Endothelial cell of umbilical vein (primary cell): Measurements from ENCODE around the gene RYR3.

Source experiments
- EZH2 ChIP-seq: IDR thresholded peaks from 2 replicates; pipeline ENCODE4 v1.6.1; 2012; ENCODE audit warnings: borderline replicate concordance, low read depth, mild to moderate bottlenecking, moderate library complexity, low read length, inconsistent platforms; ENCODE audit not compliant: severe bottlenecking
- JUN ChIP-seq: IDR thresholded peaks from 2 replicates; pipeline ENCODE4 v1.6.1; 2011; ENCODE audit warnings: borderline replicate concordance, low read depth; ENCODE audit not compliant: insufficient read length, insufficient read depth
- MYC ChIP-seq: IDR thresholded peaks from one replicate; pipeline ENCODE4 v1.6.1; 2011; ENCODE audit warnings: mild to moderate bottlenecking, low read depth, low read length
- POLR2A ChIP-seq: IDR thresholded peaks from 2 replicates; pipeline ENCODE4 v1.6.1; 2012; ENCODE audit warnings: low read depth, mild to moderate bottlenecking, control low read depth, low read length
- POLR2AphosphoS5 ChIP-seq: IDR thresholded peaks from 2 replicates; pipeline ENCODE4 v1.6.1; 2012; ENCODE audit warnings: low read depth, mild to moderate bottlenecking, control low read depth, low read length, moderate library complexity; ENCODE audit not compliant: insufficient read depth
- TF ChIP-seq, protein P1 (sequence below), 2 donors: IDR thresholded peaks; 1 replicate in 1 of 2; 2 replicates in 1 of 2; pipeline ENCODE4 v1.5.1; 2011; ENCODE audit warnings: low read length in 2 of 2, mild to moderate bottlenecking in 2 of 2, moderate library complexity in 2 of 2, control low read depth in 1 of 2, inconsistent platforms in 1 of 2, low read depth in 1 of 2; ENCODE audit not compliant: insufficient read depth in 1 of 2; ENCODE audit errors: extremely low read depth in 1 of 2
- TF ChIP-seq, protein P2 (sequence below): IDR thresholded peaks from 2 replicates; pipeline ENCODE4 v1.6.1; 2011; ENCODE audit not compliant: insufficient read depth, insufficient read length

DNA sequence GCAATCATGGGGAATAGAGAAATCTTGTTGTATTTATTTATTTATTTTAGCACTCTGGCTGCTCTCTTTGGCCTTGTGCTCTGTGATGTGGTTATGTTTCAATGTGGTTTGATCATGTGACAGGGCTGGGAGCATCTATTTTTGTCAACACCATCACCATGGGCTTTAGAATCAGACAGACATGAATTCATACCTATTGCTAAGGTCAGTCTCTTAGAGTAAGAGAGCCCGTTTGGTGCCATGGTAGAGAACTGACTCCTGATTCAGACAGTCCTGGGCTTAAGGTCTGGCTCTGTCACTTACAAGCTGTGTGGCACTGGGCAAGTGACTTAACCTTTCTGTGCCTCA lies 157.0 kb downstream of the RYR3 start:
- no peak for TF ChIP-seq POLR2A
- TF ChIP-seq, protein P1, sequence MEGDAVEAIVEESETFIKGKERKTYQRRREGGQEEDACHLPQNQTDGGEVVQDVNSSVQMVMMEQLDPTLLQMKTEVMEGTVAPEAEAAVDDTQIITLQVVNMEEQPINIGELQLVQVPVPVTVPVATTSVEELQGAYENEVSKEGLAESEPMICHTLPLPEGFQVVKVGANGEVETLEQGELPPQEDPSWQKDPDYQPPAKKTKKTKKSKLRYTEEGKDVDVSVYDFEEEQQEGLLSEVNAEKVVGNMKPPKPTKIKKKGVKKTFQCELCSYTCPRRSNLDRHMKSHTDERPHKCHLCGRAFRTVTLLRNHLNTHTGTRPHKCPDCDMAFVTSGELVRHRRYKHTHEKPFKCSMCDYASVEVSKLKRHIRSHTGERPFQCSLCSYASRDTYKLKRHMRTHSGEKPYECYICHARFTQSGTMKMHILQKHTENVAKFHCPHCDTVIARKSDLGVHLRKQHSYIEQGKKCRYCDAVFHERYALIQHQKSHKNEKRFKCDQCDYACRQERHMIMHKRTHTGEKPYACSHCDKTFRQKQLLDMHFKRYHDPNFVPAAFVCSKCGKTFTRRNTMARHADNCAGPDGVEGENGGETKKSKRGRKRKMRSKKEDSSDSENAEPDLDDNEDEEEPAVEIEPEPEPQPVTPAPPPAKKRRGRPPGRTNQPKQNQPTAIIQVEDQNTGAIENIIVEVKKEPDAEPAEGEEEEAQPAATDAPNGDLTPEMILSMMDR (IDR thresholded peaks at IDR 0.05; ENCODE audit: extremely low read depth in 1 of 2, insufficient read depth in 1 of 2, low read depth in 1 of 2, low read length in 2 of 2) = no peak
- TF ChIP-seq EZH2 = no peak
- TF ChIP-seq POLR2AphosphoS5 = no peak
- TF ChIP-seq, protein P2, sequence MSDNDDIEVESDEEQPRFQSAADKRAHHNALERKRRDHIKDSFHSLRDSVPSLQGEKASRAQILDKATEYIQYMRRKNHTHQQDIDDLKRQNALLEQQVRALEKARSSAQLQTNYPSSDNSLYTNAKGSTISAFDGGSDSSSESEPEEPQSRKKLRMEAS = no peak
- no peak for TF ChIP-seq JUN
- no peak for TF ChIP-seq MYC
